ENCODE results near the gene MSRB1.

Gene MSRB1

GRCh38 chr16:1991135-1991551, 48.1 kb upstream of the MSRB1 start:
- peak overlapping the region; percentile 40 for H3K4me2 ChIP-seq (ENCODE audit: low read depth, low read length, poor library complexity, severe bottlenecking)
- H3K4me3 ChIP-seq (ENCODE audit: insufficient read depth, low read length, poor library complexity, severe bottlenecking): no peak overlapping the region

GRCh38 chr16:1990351-1991134, 47.5 kb upstream of the MSRB1 start:
- peak overlapping the region; percentile 17 for H3K4me3 ChIP-seq (ENCODE audit: insufficient read depth, low read length, poor library complexity, severe bottlenecking)
- peak overlapping the region; percentile 5; the same call in 1 of the 2 replicates for H3K9ac ChIP-seq (ENCODE audit: low read length)
- no peak overlapping the region for H3K27ac ChIP-seq (ENCODE audit: low read depth, low read length)

More at GRCh38 chr16:1991135-1991551, 48.1 kb upstream of the MSRB1 start:
- Histone ChIP-seq H3K27ac (ENCODE audit: low read depth, low read length) (no peak overlapping the region), H3K27me3 (ENCODE audit: low read length) (no peaks in the 10 kb centered on the region), H3K9me2 (replicated peaks; ENCODE audit: insufficient read depth, low read length) (no peaks in the 10 kb centered on the region), H3K9me3 (ENCODE audit: insufficient read depth, low read length) (no peaks in the 10 kb centered on the region), H3K36me3 (ENCODE audit: low read length) (no peaks in the 10 kb centered on the region), H3F3A (ENCODE audit: insufficient read depth) (peaks cover 10% of the 10 kb centered on the region), H3K9ac (ENCODE audit: low read length) (no peak overlapping the region), H2AFZ (ENCODE audit: low read depth, low read length, severe bottlenecking) (no peak overlapping the region), H3K79me2 (ENCODE audit: insufficient read depth, low read length) (no peaks in the 10 kb centered on the region), H4K20me1 (ENCODE audit: low read depth, low read length) (no peaks in the 10 kb centered on the region)
- TF ChIP-seq CTCF (IDR thresholded peaks at IDR 0.05; ENCODE audit: insufficient read depth, low read length, poor library complexity, severe bottlenecking): no peak
- TF ChIP-seq EZH2phosphoT487 (conservative IDR thresholded peaks at IDR 0.05; ENCODE audit: low read length): no peak

GRCh38 chr16:1990101-1990350, 47.0 kb upstream of the MSRB1 start:
- Histone ChIP-seq H3K4me3 (ENCODE audit: insufficient read depth, low read length, poor library complexity, severe bottlenecking) (no peak overlapping the region), H3K9me2 (replicated peaks; ENCODE audit: insufficient read depth, low read length) (no peaks in the 10 kb centered on the region), H3K9ac (ENCODE audit: low read length) (no peak overlapping the region), H4K20me1 (ENCODE audit: low read depth, low read length) (no peaks in the 10 kb centered on the region), H2AFZ (ENCODE audit: low read depth, low read length, severe bottlenecking) (no peak overlapping the region), H3K36me3 (ENCODE audit: low read length) (no peaks in the 10 kb centered on the region), H3F3A (ENCODE audit: insufficient read depth) (peaks cover 10% of the 10 kb centered on the region), H3K9me3 (ENCODE audit: insufficient read depth, low read length) (no peaks in the 10 kb centered on the region), H3K27me3 (ENCODE audit: low read length) (no peaks in the 10 kb centered on the region), H3K27ac (ENCODE audit: low read depth, low read length) (no peak overlapping the region), H3K4me2 (ENCODE audit: low read depth, low read length, poor library complexity, severe bottlenecking) (no peak overlapping the region), H3K79me2 (ENCODE audit: insufficient read depth, low read length) (no peaks in the 10 kb centered on the region)
- TF ChIP-seq CTCF (IDR thresholded peaks at IDR 0.05; ENCODE audit: insufficient read depth, low read length, poor library complexity, severe bottlenecking) (no peak), EZH2phosphoT487 (conservative IDR thresholded peaks at IDR 0.05; ENCODE audit: low read length) (no peak)

More at GRCh38 chr16:1990351-1991134, 47.5 kb upstream of the MSRB1 start:
- no peak overlapping the region for H2AFZ ChIP-seq (ENCODE audit: low read depth, low read length, severe bottlenecking)
- H3K4me2 ChIP-seq (ENCODE audit: low read depth, low read length, poor library complexity, severe bottlenecking): peak overlapping the region; percentile 40
- peaks cover 10% of the 10 kb centered on the region for H3F3A ChIP-seq (ENCODE audit: insufficient read depth)
- no peaks in the 10 kb centered on the region for H4K20me1 ChIP-seq (ENCODE audit: low read depth, low read length)
- TF ChIP-seq CTCF (IDR thresholded peaks at IDR 0.05; ENCODE audit: insufficient read depth, low read length, poor library complexity, severe bottlenecking) (no peak), EZH2phosphoT487 (conservative IDR thresholded peaks at IDR 0.05; ENCODE audit: low read length) (0 out of 2 replicates have a peak, but pooled peaks have one; percentile 42)
- no peaks in the 10 kb centered on the region for H3K9me2 ChIP-seq (replicated peaks; ENCODE audit: insufficient read depth, low read length)
- no peaks in the 10 kb centered on the region for H3K27me3 ChIP-seq (ENCODE audit: low read length)
- H3K79me2 ChIP-seq (ENCODE audit: insufficient read depth, low read length): no peaks in the 10 kb centered on the region
- no peaks in the 10 kb centered on the region for H3K9me3 ChIP-seq (ENCODE audit: insufficient read depth, low read length)
- H3K36me3 ChIP-seq (ENCODE audit: low read length): no peaks in the 10 kb centered on the region
